Measurements from ENCODE around the gene LPIN3.
A peak's percentile ranks its signal among the peaks of the same experiment; 100 is the strongest.

LPIN3 gene

GRCh38 chr20:41367393-41367695 is 26.7 kb downstream of the LPIN3 start:
- Histone ChIP-seq H2AFZ (ENCODE audit: low read length) (no peak overlapping the region), H3K4me3 (ENCODE audit: low read length) (no peak overlapping the region), H4K20me1 (ENCODE audit: insufficient read depth, low read length) (no peaks in the 10 kb centered on the region), H3K9me2 (replicated peaks; ENCODE audit: insufficient read depth, low read length) (no peaks in the 10 kb centered on the region), H3K36me3 (replicated peaks; ENCODE audit: insufficient read depth, low read length) (no peaks in the 10 kb centered on the region), H3F3A (ENCODE audit: insufficient read depth, low read length) (no peaks in the 10 kb centered on the region), H3K27me3 (replicated peaks; ENCODE audit: insufficient read depth, low read length) (peaks cover 24% of the 10 kb centered on the region), H3K27ac (ENCODE audit: low read length) (no peak overlapping the region), H3K79me2 (ENCODE audit: low read length) (no peaks in the 10 kb centered on the region), H3K9me3 (replicated peaks; ENCODE audit: insufficient read depth, low read length) (no peaks in the 10 kb centered on the region), H3K9ac (ENCODE audit: low read length) (no peak overlapping the region), H3K4me1 (ENCODE audit: low read length) (peaks cover 14% of the 10 kb centered on the region), H3K4me2 (ENCODE audit: low read depth, low read length) (no peak overlapping the region)
- no peak for TF ChIP-seq EZH2phosphoT487 (IDR thresholded peaks at IDR 0.05; ENCODE audit: low read length)
- TF ChIP-seq EZH2 (optimal IDR thresholded peaks at IDR 0.05; ENCODE audit: low read depth, low read length): no peak
- TF ChIP-seq CTCF (IDR thresholded peaks at IDR 0.05; ENCODE audit: low read length): no peak
- DNase-seq: no peak

- Histone ChIP-seq H3K36me3 (replicated peaks; ENCODE audit: insufficient read depth, low read length) (no peaks in the 10 kb centered on the region), H3K9me3 (replicated peaks; ENCODE audit: insufficient read depth, low read length) (no peaks in the 10 kb centered on the region), H3F3A (ENCODE audit: insufficient read depth, low read length) (no peaks in the 10 kb centered on the region), H2AFZ (ENCODE audit: low read length) (no peak overlapping the region), H3K79me2 (ENCODE audit: low read length) (no peaks in the 10 kb centered on the region), H3K4me1 (ENCODE audit: low read length) (peaks cover 14% of the 10 kb centered on the region), H3K27ac (ENCODE audit: low read length) (no peak overlapping the region), H4K20me1 (ENCODE audit: insufficient read depth, low read length) (no peaks in the 10 kb centered on the region), H3K27me3 (replicated peaks; ENCODE audit: insufficient read depth, low read length) (peaks cover 24% of the 10 kb centered on the region), H3K4me3 (ENCODE audit: low read length) (no peak overlapping the region), H3K9ac (ENCODE audit: low read length) (no peak overlapping the region), H3K9me2 (replicated peaks; ENCODE audit: insufficient read depth, low read length) (no peaks in the 10 kb centered on the region), H3K4me2 (ENCODE audit: low read depth, low read length) (no peak overlapping the region)
- TF ChIP-seq EZH2 (optimal IDR thresholded peaks at IDR 0.05; ENCODE audit: low read depth, low read length): no peak
- no peak for TF ChIP-seq EZH2phosphoT487 (IDR thresholded peaks at IDR 0.05; ENCODE audit: low read length)
- TF ChIP-seq CTCF (IDR thresholded peaks at IDR 0.05; ENCODE audit: low read length): no peak
- DNase-seq: no peak
Observed at GRCh38 chr20:41367956-41368355, 27.3 kb downstream of the LPIN3 start.

- H3K9ac ChIP-seq (ENCODE audit: low read length): no peak overlapping the region
- DNase-seq: peak; percentile 9
Observed at GRCh38 chr20:41369673-41370072, 29.1 kb downstream of the LPIN3 start.

More at GRCh38 chr20:41369673-41370072, 29.1 kb downstream of the LPIN3 start:
- H3K4me2 ChIP-seq (ENCODE audit: low read depth, low read length): no peak overlapping the region
- H3K27me3 ChIP-seq (replicated peaks; ENCODE audit: insufficient read depth, low read length): peaks cover 24% of the 10 kb centered on the region
- no peaks in the 10 kb centered on the region for H3F3A ChIP-seq (ENCODE audit: insufficient read depth, low read length)
- no peak overlapping the region; the same call in 1 of the 2 replicates for H2AFZ ChIP-seq (ENCODE audit: low read length)
- H3K4me1 ChIP-seq (ENCODE audit: low read length): peaks cover 14% of the 10 kb centered on the region
- TF ChIP-seq EZH2phosphoT487 (IDR thresholded peaks at IDR 0.05; ENCODE audit: low read length): no peak
- no peak for TF ChIP-seq EZH2 (optimal IDR thresholded peaks at IDR 0.05; ENCODE audit: low read depth, low read length)
- TF ChIP-seq CTCF (IDR thresholded peaks at IDR 0.05; ENCODE audit: low read length): no peak
- H3K79me2 ChIP-seq (ENCODE audit: low read length): no peaks in the 10 kb centered on the region
- no peak overlapping the region for H3K4me3 ChIP-seq (ENCODE audit: low read length)
- no peaks in the 10 kb centered on the region for H3K9me2 ChIP-seq (replicated peaks; ENCODE audit: insufficient read depth, low read length)
- no peaks in the 10 kb centered on the region for H4K20me1 ChIP-seq (ENCODE audit: insufficient read depth, low read length)
- no peaks in the 10 kb centered on the region for H3K36me3 ChIP-seq (replicated peaks; ENCODE audit: insufficient read depth, low read length)
- H3K27ac ChIP-seq (ENCODE audit: low read length): no peak overlapping the region
- no peaks in the 10 kb centered on the region for H3K9me3 ChIP-seq (replicated peaks; ENCODE audit: insufficient read depth, low read length)
